GM18511 (cell line): ENCODE data around the gene RHOV.
"Not testable (repeated sequence)": the region's sequence is repeated elsewhere in the genome, so short reads cannot be mapped to it uniquely, and the experiment has no call there.

Experiments used
- ATAC-seq: cut with Tn5 transposase; IDR thresholded peaks from one replicate; pipeline ENCODE4 v1.9.1; 2021; ENCODE audit warnings: mild to moderate bottlenecking, moderate library complexity; ENCODE audit not compliant: unreplicated experiment

The RHOV gene

GRCh38 chr15:40875991-40876730 lies 2.1 kb upstream of the RHOV start:
- ATAC-seq = no peak

GRCh38 chr15:40872791-40873693 lies 992 bp downstream of the RHOV start:
- ATAC-seq = no peak

- peak; percentile 46 for ATAC-seq
These were observed 2.1 kb downstream of the RHOV start for GRCh38 chr15:40871749-40872617.

GRCh38 chr15:40870716-40871115 lies 3.3 kb downstream of the RHOV start:
- ATAC-seq = no peak

- ATAC-seq = no peak
These were observed 4.3 kb downstream of the RHOV start for GRCh38 chr15:40869686-40870085.

- no peak for ATAC-seq
These were observed 6.8 kb downstream of the RHOV start for GRCh38 chr15:40867199-40867598.

GRCh38 chr15:40863660-40864270 lies 10.3 kb downstream of the RHOV start:
- no peak for ATAC-seq

GRCh38 chr15:40861147-40861546 lies 12.9 kb downstream of the RHOV start:
- ATAC-seq = not testable (repeated sequence)

- peak; percentile 73 for ATAC-seq
These were observed 14.7 kb downstream of the RHOV start for GRCh38 chr15:40859206-40859851.

GRCh38 chr15:40858706-40859105 lies 15.3 kb downstream of the RHOV start:
- no peak for ATAC-seq

- ATAC-seq = no peak
These were observed 16.3 kb downstream of the RHOV start for GRCh38 chr15:40857601-40858341.

- no peak for ATAC-seq
These were observed 17.3 kb downstream of the RHOV start for GRCh38 chr15:40856746-40857145.

- no peak for ATAC-seq
These were observed 18.3 kb downstream of the RHOV start for GRCh38 chr15:40855706-40856234.

- no peak for ATAC-seq
These were observed 19.9 kb downstream of the RHOV start for GRCh38 chr15:40854161-40854560.

- no peak for ATAC-seq
These were observed 20.7 kb downstream of the RHOV start for GRCh38 chr15:40853241-40853890.

- ATAC-seq = no peak
These were observed 21.5 kb downstream of the RHOV start for GRCh38 chr15:40852529-40852928.

GRCh38 chr15:40850576-40851112 lies 23.4 kb downstream of the RHOV start:
- no peak for ATAC-seq

- ATAC-seq = peak; percentile 70
These were observed 26.6 kb downstream of the RHOV start for GRCh38 chr15:40847223-40847961.
